T-cell (primary cell): Measurements from ENCODE around the gene BOLA1. TPM values are rescaled to one million over a fixed set of nuclear protein-coding genes. Genes with fewer than 3 reads are reported as not detected.

Experiments
- ATAC-seq, 4 experiments: fragments of 200-7000 bp in 3 of 4; fragments of 150-1000 bp in 1 of 4; cut with Tn5 transposase; replicated peaks in 1 of 4; 1 replicate in 3 of 4; 2 replicates in 1 of 4; pipeline ENCODE4 v1.10.0; 2021; ENCODE audit warnings: moderate library complexity in 3 of 4, mild to moderate bottlenecking in 2 of 4, moderate number of reproducible peaks in 1 of 4
- CTCF ChIA-PET, 2 donors: fragments of 300-600 bp; sonication (Branson Sonifier 250); formaldehyde crosslinking; loops; one replicate each; lab custom pipeline; 2022; ENCODE audit warnings: antibody characterized with exemption in 2 of 2; lab: Charles Lee
- POLR2A ChIA-PET, 2 donors: fragments of 300-600 bp; sonication (Branson Sonifier 250); formaldehyde crosslinking; loops; one replicate each; lab custom pipeline; 2022; ENCODE audit warnings: antibody characterized with exemption in 2 of 2; lab: Charles Lee
- DNase-seq, 35 experiments: peaks; one replicate each; pipeline versions ENCODE4 v3.0.0 to v3.0.0-alpha.2; 2013 to 2023
- H3K27ac ChIP-seq: one replicate; pipeline ENCODE4 v1.5.1; 2013; ENCODE audit warnings: low read length
- H3K27me3 ChIP-seq, 2 experiments: replicated peaks in 1 of 2; 1 replicate in 1 of 2; 2 replicates in 1 of 2; pipeline versions ENCODE4 v1.6.1 to v1.7.0; 2013; ENCODE audit warnings: low read length in 1 of 2, mixed read lengths in 1 of 2; ENCODE audit not compliant: control insufficient read depth in 2 of 2, insufficient read depth in 2 of 2; ENCODE audit errors: extremely low read depth in 1 of 2
- H3K36me3 ChIP-seq, 2 donors: 1 replicate in 1 of 2; 2 replicates in 1 of 2; pipeline versions ENCODE4 v1.6.1 to v1.7.0; 2013; ENCODE audit warnings: low read length in 1 of 2; ENCODE audit not compliant: control insufficient read depth in 2 of 2, insufficient read depth in 1 of 2; ENCODE audit errors: extremely low read depth in 1 of 2
- H3K4me1 ChIP-seq, 2 experiments: 1 replicate in 1 of 2; 2 replicates in 1 of 2; pipeline versions ENCODE4 v1.6.1 to v1.7.0; 2013; ENCODE audit warnings: low read length in 2 of 2, mixed read lengths in 1 of 2; ENCODE audit not compliant: insufficient read depth in 2 of 2, control insufficient read depth in 1 of 2; ENCODE audit errors: extremely low read depth in 1 of 2
- H3K4me3 ChIP-seq, 2 donors: 1 replicate in 1 of 2; 2 replicates in 1 of 2; pipeline versions ENCODE4 v1.5.1 to v1.7.0; 2013; ENCODE audit warnings: mild to moderate bottlenecking in 2 of 2, low read length in 1 of 2, moderate library complexity in 1 of 2; ENCODE audit not compliant: control insufficient read depth in 1 of 2; ENCODE audit errors: extremely low read depth in 1 of 2
- H3K9me3 ChIP-seq: 2 replicates; pipeline ENCODE4 v1.7.0; 2013
- H3K27ac Mint-ChIP-seq, 2 donors: one replicate each; pipeline ENCODE4 v1.8.0; 2020 to 2021; ENCODE audit warnings: mild to moderate bottlenecking in 2 of 2, mixed read lengths in 2 of 2
- H3K27me3 Mint-ChIP-seq, 2 donors: one replicate each; pipeline ENCODE4 v1.8.0; 2021 to 2022; ENCODE audit warnings: mixed read lengths in 2 of 2
- H3K36me3 Mint-ChIP-seq: one replicate; pipeline ENCODE4 v1.8.0; 2021; ENCODE audit warnings: mixed read lengths
- H3K4me1 Mint-ChIP-seq, 3 donors: one replicate each; pipeline ENCODE4 v1.8.0; 2020 to 2022; ENCODE audit warnings: mixed read lengths in 3 of 3, mild to moderate bottlenecking in 1 of 3
- H3K4me3 Mint-ChIP-seq, 3 donors: one replicate each; pipeline ENCODE4 v1.8.0; 2020 to 2022; ENCODE audit warnings: mild to moderate bottlenecking in 3 of 3, mixed read lengths in 3 of 3, moderate library complexity in 3 of 3
- H3K9me3 Mint-ChIP-seq, 3 donors: one replicate each; pipeline ENCODE4 v1.8.0; 2020 to 2022; ENCODE audit warnings: mixed read lengths in 3 of 3
- WGBS: methylation state at CpG from one replicate; pipeline ENCODE4 v1.1.5; 2013; ENCODE audit warnings: missing lambda C conversion rate; ENCODE audit not compliant: insufficient coverage; 5-methylcytosine and 5-hydroxymethylcytosine counted together
- total RNA-seq, 35 experiments: library from RNA in 6 of 35; stranded (reverse) in 6 of 35; fragments of 120-200 nt in 1 of 35; gene quantifications; one replicate each; pipeline versions ENCODE4 v1.2.1 to v1.2.4 and lab custom pipeline; 2013 to 2026

BOLA1 gene
- total RNA-seq, 5 donors from 2014 or later (not counting 1 experiment from before 2014, with no cell fraction given): 6.0 to 27.6 (median 26.1) TPM

GRCh38 chr1:149896575-149896974 lies 2.8 kb upstream of the BOLA1 start:
- WGBS: no CpG with 5 or more reads among the region's 4 CpGs

GRCh38 chr1:149903836-149904491 lies 4.6 kb downstream of the BOLA1 start:
- no peak overlapping the region for H3K27ac ChIP-seq
- H3K9me3 ChIP-seq: no peaks in the 10 kb centered on the region
- ChIA-PET POLR2A (interaction anchor here in 1 of 2 donors (0.6 kb wide), 1 partner anchor 17 kb away, joined by 3 read pairs; a partner anchor contains a TSS), CTCF (interaction anchor here (0.6 kb wide), 2 partner anchors 11 to 210 kb away, joined by 3 read pairs; no protein-coding TSS in a partner anchor)
- H3K27me3 ChIP-seq: no peaks in the 10 kb centered on the region
- Mint-ChIP-seq H3K27me3 (no peaks in the 10 kb centered on the region), H3K36me3 (peaks cover 11% of the 10 kb centered on the region), H3K4me1 (peaks cover 19 to 20% (median 20%) of the 10 kb centered on the region in 3 donors), H3K4me3 (no peak overlapping the region), H3K9me3 (no peaks in the 10 kb centered on the region), H3K27ac (no peak overlapping the region)
- H3K36me3 ChIP-seq: no peaks in the 10 kb centered on the region
- ATAC-seq (no peak), DNase-seq (no peak)
- H3K4me1 ChIP-seq: peaks cover 0 to 16% of the 10 kb centered on the region in 2 experiments
- no peak overlapping the region for H3K4me3 ChIP-seq
- WGBS: no CpG with 5 or more reads among the region's 5 CpGs

More at GRCh38 chr1:149896575-149896974, 2.8 kb upstream of the BOLA1 start:
- ChIA-PET CTCF (interaction anchor here in 1 of 2 donors (0.6 kb wide), 1 partner anchor 271 kb away, joined by 4 read pairs; no protein-coding TSS in a partner anchor), POLR2A (interaction anchor here in 1 of 2 donors (0.6 kb wide), 1 partner anchor 33 kb away, joined by 3 read pairs; no protein-coding TSS in a partner anchor)
- no peaks in the 10 kb centered on the region for H3K36me3 ChIP-seq
- H3K4me1 ChIP-seq: peaks cover 0 to 16% of the 10 kb centered on the region in 2 experiments
- Mint-ChIP-seq H3K36me3 (no peaks in the 10 kb centered on the region), H3K9me3 (no peaks in the 10 kb centered on the region), H3K27ac (no peak overlapping the region), H3K27me3 (no peaks in the 10 kb centered on the region), H3K4me1 (peaks cover 20 to 23% (median 21%) of the 10 kb centered on the region in 3 donors), H3K4me3 (no peak overlapping the region)
- ATAC-seq (no peak), DNase-seq (no peak)
- H3K9me3 ChIP-seq: no peaks in the 10 kb centered on the region
- no peak overlapping the region for H3K27ac ChIP-seq
- no peaks in the 10 kb centered on the region for H3K27me3 ChIP-seq
- H3K4me3 ChIP-seq: no peak overlapping the region

DNA sequence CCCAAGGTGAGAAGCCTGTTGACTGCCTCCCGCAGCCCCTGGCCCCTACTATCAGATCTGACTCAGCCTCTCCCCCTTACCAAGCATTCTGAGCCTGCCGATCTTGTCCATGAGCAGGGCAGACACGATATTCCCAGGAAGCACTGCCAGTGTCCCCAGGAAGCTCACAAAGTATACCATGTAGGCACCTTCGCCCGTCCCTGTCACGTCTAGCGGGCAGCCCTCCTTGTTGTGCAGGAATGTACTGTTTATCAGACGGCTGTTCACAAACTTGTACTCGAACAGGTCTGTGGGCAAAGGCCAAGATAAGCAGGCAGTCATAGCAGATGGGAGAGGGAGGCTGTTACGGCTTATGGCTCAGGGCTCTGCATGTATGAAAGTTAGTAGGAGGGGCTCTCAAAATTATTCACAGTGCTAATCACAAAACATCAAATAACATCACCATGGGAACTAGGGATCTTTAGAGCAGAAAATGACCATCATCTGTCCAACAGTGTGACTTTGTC lies 7.3 kb downstream of the BOLA1 start:
- Mint-ChIP-seq H3K27ac (no peak overlapping the region), H3K4me3 (no peak overlapping the region), H3K36me3 (peaks cover 13% of the 10 kb centered on the region), H3K27me3 (no peaks in the 10 kb centered on the region), H3K9me3 (no peaks in the 10 kb centered on the region), H3K4me1 (no peaks in the 10 kb centered on the region)
- Histone ChIP-seq H3K27me3 (no peaks in the 10 kb centered on the region), H3K36me3 (no peaks in the 10 kb centered on the region), H3K4me3 (no peak overlapping the region), H3K27ac (no peak overlapping the region), H3K4me1 (no peaks in the 10 kb centered on the region), H3K9me3 (no peaks in the 10 kb centered on the region)
- DNase-seq (no peak), ATAC-seq (no peak)
- WGBS: 92% methylated on average over 6 of the region's 10 CpGs
- POLR2A ChIA-PET: no interaction called here
- CTCF ChIA-PET: no interaction called here

- DNase-seq (no peak), ATAC-seq (no peak)
- WGBS: no CpG with 5 or more reads among the region's 1 CpG
- Mint-ChIP-seq H3K9me3 (no peaks in the 10 kb centered on the region), H3K27me3 (peaks cover 0 to 2% of the 10 kb centered on the region in 2 donors), H3K27ac (peak overlapping the region in 1 of 2 donors; percentile 79), H3K36me3 (peaks cover 3% of the 10 kb centered on the region), H3K4me3 (no peak overlapping the region), H3K4me1 (peaks cover 34 to 46% (median 41%) of the 10 kb centered on the region in 3 donors)
- peak overlapping the region; percentile 14 for H3K27ac ChIP-seq
- no peak overlapping the region for H3K4me3 ChIP-seq
- no peaks in the 10 kb centered on the region for H3K36me3 ChIP-seq
- CTCF ChIA-PET: no interaction called here
- H3K4me1 ChIP-seq: peaks cover 18 to 27% of the 10 kb centered on the region in 2 experiments
- no peaks in the 10 kb centered on the region for H3K9me3 ChIP-seq
- H3K27me3 ChIP-seq: peaks cover 0 to 12% of the 10 kb centered on the region in 2 experiments
- POLR2A ChIA-PET: interaction anchor here in 1 of 2 donors (1.1 kb wide), 1 partner anchor 11 kb away, joined by 3 read pairs; no protein-coding TSS in a partner anchor
These were observed 15.2 kb downstream of the BOLA1 start for GRCh38 chr1:149914545-149914944.

DNA sequence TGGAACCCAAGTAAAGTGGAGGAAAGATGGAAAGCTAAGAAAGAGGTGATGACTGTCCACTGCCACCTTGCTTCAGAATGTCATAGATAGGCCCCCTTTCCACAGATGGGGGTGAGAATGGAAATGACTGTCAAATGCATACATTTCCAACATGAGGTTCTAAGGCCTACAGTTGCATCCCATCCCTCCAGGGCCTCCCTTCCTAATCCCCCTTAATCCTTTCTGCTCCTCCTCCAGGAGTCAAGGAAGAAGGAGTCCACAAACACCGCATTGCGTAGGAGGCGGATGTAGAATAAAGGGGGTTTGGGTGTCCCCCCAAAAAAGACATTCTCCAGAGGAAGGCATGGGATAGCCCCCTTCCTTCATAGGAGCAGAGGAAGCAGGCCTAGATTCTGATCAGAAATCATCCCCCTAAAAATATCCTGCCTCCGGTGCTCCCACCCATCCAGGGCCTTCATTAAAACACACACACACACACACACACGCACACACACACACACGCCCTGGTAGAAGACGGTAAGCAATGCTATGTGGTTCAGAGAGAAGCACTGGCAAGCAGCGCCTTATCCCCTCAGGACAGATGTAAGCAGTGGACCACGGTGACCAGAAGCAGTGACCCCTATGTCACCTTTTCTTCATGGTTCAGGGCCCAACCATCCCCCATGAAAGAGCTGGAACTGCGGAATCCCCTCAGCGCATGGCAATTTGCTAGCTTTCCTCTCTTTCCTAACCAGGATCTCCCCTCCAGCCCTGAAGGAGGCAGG lies 16.2 kb downstream of the BOLA1 start:
- Mint-ChIP-seq H3K27ac (peak overlapping the region; percentile 69 to 78), H3K36me3 (peaks cover 3% of the 10 kb centered on the region), H3K4me3 (peak overlapping the region; percentile 70 to 83 (median 77)), H3K27me3 (peaks cover 0 to 2% of the 10 kb centered on the region in 2 donors), H3K9me3 (no peaks in the 10 kb centered on the region), H3K4me1 (peaks cover 34 to 46% (median 41%) of the 10 kb centered on the region in 3 donors)
- ChIA-PET CTCF (interaction anchor here in 1 of 2 donors (0.6 kb wide), 1 partner anchor 423 kb away, joined by 4 read pairs; no protein-coding TSS in a partner anchor), POLR2A (interaction anchor here in 1 of 2 donors (1.1 kb wide), 1 partner anchor 10 kb away, joined by 3 read pairs; no protein-coding TSS in a partner anchor)
- ATAC-seq (no peak), DNase-seq (no peak)
- no peaks in the 10 kb centered on the region for H3K36me3 ChIP-seq
- H3K4me3 ChIP-seq: no peak overlapping the region
- H3K4me1 ChIP-seq: peaks cover 18 to 27% of the 10 kb centered on the region in 2 experiments
- WGBS: 86% methylated on average over 5 of the region's 11 CpGs
- H3K9me3 ChIP-seq: no peaks in the 10 kb centered on the region
- peaks cover 0 to 12% of the 10 kb centered on the region in 2 experiments for H3K27me3 ChIP-seq
- no peak overlapping the region for H3K27ac ChIP-seq
